GM12878 (cell line): ENCODE measurements around the gene ENG. TPM values are rescaled to one million over a fixed set of nuclear protein-coding genes. Genes with fewer than 3 reads are reported as not detected.

Experiments used
- ATF7 ChIP-seq: fragments of 450-650 bp; IDR thresholded peaks from 2 replicates; pipeline ENCODE4 v1.6.1; 2016; ENCODE audit warnings: low read depth, mild to moderate bottlenecking
- BACH1 ChIP-seq: fragments of 450-650 bp; IDR thresholded peaks from 2 replicates; pipeline ENCODE4 v1.6.1; 2017; ENCODE audit warnings: mild to moderate bottlenecking, borderline replicate concordance
- BHLHE40 ChIP-seq, 2 experiments: fragments of 450-650 bp in 1 of 2; IDR thresholded peaks; 2 replicates each; pipeline ENCODE4 v1.6.1; 2011 to 2017; ENCODE audit warnings: low read depth in 2 of 2, borderline replicate concordance in 1 of 2, improper control_type of control experiment in 1 of 2, low read length in 1 of 2, mild to moderate bottlenecking in 1 of 2
- CBFB ChIP-seq: IDR thresholded peaks from 2 replicates; pipeline ENCODE4 v1.6.1; 2016; ENCODE audit warnings: antibody characterized with exemption, low read depth
- CHD2 ChIP-seq: IDR thresholded peaks from 2 replicates; pipeline ENCODE4 v1.6.1; 2011; ENCODE audit warnings: low read depth, low read length, improper control_type of control experiment, borderline replicate concordance
- DPF2 ChIP-seq: fragments of 450-650 bp; IDR thresholded peaks from 2 replicates; pipeline ENCODE4 v1.6.1; 2017; ENCODE audit warnings: mild to moderate bottlenecking
- EGR1 ChIP-seq, 2 experiments: IDR thresholded peaks; 1 replicate in 1 of 2; 2 replicates in 1 of 2; pipeline ENCODE4 v1.6.1; 2011 to 2012; ENCODE audit warnings: low read depth in 2 of 2, low read length in 2 of 2, borderline replicate concordance in 1 of 2, mild to moderate bottlenecking in 1 of 2, moderate library complexity in 1 of 2
- EZH2 ChIP-seq: IDR thresholded peaks from 2 replicates; pipeline ENCODE4 v1.6.1; 2012; ENCODE audit warnings: low read depth, mild to moderate bottlenecking, control low read depth, inconsistent platforms, low read length, borderline replicate concordance; ENCODE audit not compliant: control insufficient read depth
- HDAC6 ChIP-seq: fragments of 200-600 bp; sonication (generic); IDR thresholded peaks from one replicate; pipeline ENCODE4 v1.8.0; 2017; ENCODE audit warnings: antibody characterized with exemption; ENCODE audit not compliant: unreplicated experiment
- HDGF ChIP-seq: fragments of 450-650 bp; IDR thresholded peaks from 2 replicates; pipeline ENCODE4 v1.6.1; 2016; ENCODE audit warnings: antibody characterized with exemption
- JUNB ChIP-seq: IDR thresholded peaks from 2 replicates; pipeline ENCODE4 v1.6.1; 2016; ENCODE audit warnings: antibody characterized with exemption, mild to moderate bottlenecking
- JUND ChIP-seq: IDR thresholded peaks from 2 replicates; pipeline ENCODE4 v1.6.1; 2012; ENCODE audit warnings: low read depth, mild to moderate bottlenecking, low read length, improper control_type of control experiment, moderate library complexity
- LARP7 ChIP-seq: fragments of 450-650 bp; IDR thresholded peaks from 2 replicates; pipeline ENCODE4 v1.6.1; 2017; ENCODE audit warnings: mild to moderate bottlenecking
- MYB ChIP-seq: fragments of 150-350 bp; IDR thresholded peaks from 2 replicates; pipeline ENCODE4 v1.6.1; 2014; ENCODE audit warnings: mild to moderate bottlenecking, low read depth, low read length, borderline replicate concordance
- NBN ChIP-seq: fragments of 450-650 bp; IDR thresholded peaks from 2 replicates; pipeline ENCODE4 v1.6.1; 2016
- NR2C1 ChIP-seq: fragments of 450-650 bp; IDR thresholded peaks from 2 replicates; pipeline ENCODE4 v1.6.1; 2017; ENCODE audit warnings: antibody characterized with exemption, mild to moderate bottlenecking, moderate library complexity
- NR2F1 ChIP-seq: fragments of 450-650 bp; conservative IDR thresholded peaks from 2 replicates; pipeline ENCODE4 v1.6.1; 2017; ENCODE audit warnings: mild to moderate bottlenecking
- PBX3 ChIP-seq: IDR thresholded peaks from 2 replicates; pipeline ENCODE4 v1.6.1; 2011; ENCODE audit warnings: mild to moderate bottlenecking, low read depth, low read length, moderate library complexity; ENCODE audit not compliant: insufficient replicate concordance
- RAD51 ChIP-seq: fragments of 450-650 bp; IDR thresholded peaks from 2 replicates; pipeline ENCODE4 v1.6.1; 2016; ENCODE audit warnings: moderate library complexity, mild to moderate bottlenecking, inconsistent platforms
- SP1 ChIP-seq: IDR thresholded peaks from one replicate; pipeline ENCODE4 v1.6.1; 2011; ENCODE audit warnings: low read depth, low read length
- SPI1 ChIP-seq: IDR thresholded peaks from 2 replicates; pipeline ENCODE4 v1.6.1; 2011; ENCODE audit warnings: low read depth, mild to moderate bottlenecking, low read length, moderate library complexity, borderline replicate concordance; ENCODE audit not compliant: insufficient read depth
- ZBTB4 ChIP-seq: fragments of 450-650 bp; formaldehyde crosslinking; IDR thresholded peaks from 2 replicates; pipeline ENCODE4 v1.4.0; 2022; ENCODE audit warnings: mild to moderate bottlenecking, moderate library complexity
- polyA plus RNA-seq, 11 experiments: library from polyadenylated mRNA; depleted of rRNA in 4 of 11; unstranded in 6 of 11; stranded (reverse) in 5 of 11; fragments of >200 nt; fragmentation: Nextera tagmentation in 4 of 11; fragmentation: Illumina TruSeq in 1 of 11; extraction: Ambion mirVana in 4 of 11; extraction: Trizol in 1 of 11; gene quantifications; 1 replicate in 1 of 11; 2 replicates in 10 of 11; pipeline versions ENCODE4 v1.2.1 to v1.2.3, GENCODE V29; 2011 to 2016; ENCODE audit warnings: inconsistent platforms in 2 of 11, missing spikeins in 2 of 11, low read depth in 1 of 11
- total RNA-seq, 4 experiments: library from RNA; depleted of rRNA in 3 of 4; stranded (reverse); fragments of >200 nt in 3 of 4; fragmentation: Illumina TruSeq in 1 of 4; extraction: Trizol in 1 of 4; gene quantifications; 2 replicates each; pipeline versions ENCODE4 v1.2.1 to v1.2.3, GENCODE V29; 2013 to 2021
- TF ChIP-seq, protein P1 (sequence below): IDR thresholded peaks from 2 replicates; pipeline ENCODE4 v1.6.1; 2012; ENCODE audit warnings: low read depth, low read length, improper control_type of control experiment

Gene ENG
- total and polyA plus RNA-seq, 10 of the 15 experiments (the other 5 are each of a cell fraction or from before 2014, with no cell fraction given) = 0.14 to 10.1 (median 2.0) TPM

DNA sequence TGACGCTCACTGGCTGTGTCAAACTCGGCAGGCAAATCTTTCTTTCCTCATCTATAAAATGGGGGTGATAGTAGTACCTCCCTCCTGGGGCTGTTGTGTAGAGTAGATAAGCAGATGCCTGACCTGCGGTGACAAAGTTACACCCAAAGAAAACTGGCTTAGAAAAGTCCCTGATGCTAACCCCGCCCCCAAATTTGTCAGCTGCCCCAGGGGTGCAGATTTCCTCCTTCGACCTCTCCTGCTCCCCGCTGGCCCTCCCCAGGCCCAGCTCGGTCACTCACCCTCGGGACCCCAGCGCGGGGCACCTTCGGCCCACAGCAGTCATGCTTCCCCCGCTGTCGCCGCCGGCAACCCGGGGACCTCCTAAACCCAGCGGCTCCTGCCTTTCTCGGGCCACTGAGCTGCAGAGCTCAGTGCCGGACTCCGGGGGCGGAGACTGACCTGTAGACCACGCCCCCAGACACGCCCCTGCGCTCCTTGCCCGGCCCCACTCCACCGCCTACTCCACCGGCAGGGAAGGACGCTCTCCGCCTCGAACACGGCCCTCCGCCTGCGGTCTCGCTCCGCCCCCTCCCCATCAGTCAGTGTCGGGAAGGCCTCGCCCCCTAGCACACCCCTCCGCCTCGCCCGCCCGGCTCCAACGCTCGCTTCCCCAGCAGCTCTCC, 83.4 kb downstream of the ENG start (continued):
- no peak for TF ChIP-seq ZBTB4 (CRISPR knock-in tag)
- TF ChIP-seq EZH2 = no peak
- TF ChIP-seq SPI1 = no peak
- TF ChIP-seq, protein P1, sequence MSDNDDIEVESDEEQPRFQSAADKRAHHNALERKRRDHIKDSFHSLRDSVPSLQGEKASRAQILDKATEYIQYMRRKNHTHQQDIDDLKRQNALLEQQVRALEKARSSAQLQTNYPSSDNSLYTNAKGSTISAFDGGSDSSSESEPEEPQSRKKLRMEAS = peak; percentile 60
- 0 out of 2 replicates have a peak, but pooled peaks have one; percentile 21 for TF ChIP-seq RAD51
- TF ChIP-seq LARP7 = no peak; the same call in 1 of the 2 replicates
- TF ChIP-seq NR2F1 = peak; percentile 65
- peak; percentile 100 for TF ChIP-seq HDGF
- peak; percentile 69 for TF ChIP-seq DPF2
- peak in 1 of 2 experiments; percentile 57; a peak in 1 of 4 replicates for TF ChIP-seq BHLHE40 (IDR thresholded peaks at IDR 0.05; ENCODE audit: borderline replicate concordance in 1 of 2, low read depth in 2 of 2, low read length in 1 of 2)
- peak; percentile 56; the same call in 1 of the 2 replicates for TF ChIP-seq CHD2
- no peak for TF ChIP-seq HDAC6
- 0 out of 2 replicates have a peak, but pooled peaks have one; percentile 28 for TF ChIP-seq ATF7
- TF ChIP-seq PBX3 = peak; percentile 94
- TF ChIP-seq CBFB = no peak
- TF ChIP-seq NBN = 0 out of 2 replicates have a peak, but pooled peaks have one; percentile 60
- TF ChIP-seq EGR1 (IDR thresholded peaks at IDR 0.05; ENCODE audit: borderline replicate concordance in 1 of 2, low read depth in 2 of 2, low read length in 2 of 2) = peak in 1 of 2 experiments; percentile 70; a peak in 1 of 3 replicates
- no peak for TF ChIP-seq JUNB
- no peak for TF ChIP-seq JUND
- TF ChIP-seq NR2C1 = no peak
- TF ChIP-seq MYB = 0 out of 2 replicates have a peak, but pooled peaks have one; percentile 10
- TF ChIP-seq BACH1 = peak; percentile 34; the same call in 1 of the 2 replicates
- peak; percentile 76 for TF ChIP-seq SP1
- TF ChIP-seq, all 136 proteins: peak for 24
